Thyroid gland (tissue), 4 donors: ENCODE data around the gene MYB.

ENCODE experiments used
- CTCF ChIP-seq, 6 experiments: fragments of 200-600 bp in 3 of 6; fragments of 450-650 bp in 3 of 6; sonication (generic) in 3 of 6; IDR thresholded peaks; one replicate each; pipeline ENCODE4 v1.5.1; 2016 to 2019; ENCODE audit warnings: antibody characterized with exemption in 6 of 6, mild to moderate bottlenecking in 2 of 6, inconsistent platforms in 1 of 6, moderate library complexity in 1 of 6
- POLR2A ChIP-seq, 2 donors: fragments of 450-650 bp; IDR thresholded peaks; one replicate each; pipeline ENCODE4 v1.6.1; 2017; ENCODE audit warnings: antibody characterized with exemption in 2 of 2, mild to moderate bottlenecking in 2 of 2, moderate library complexity in 1 of 2

DNA sequence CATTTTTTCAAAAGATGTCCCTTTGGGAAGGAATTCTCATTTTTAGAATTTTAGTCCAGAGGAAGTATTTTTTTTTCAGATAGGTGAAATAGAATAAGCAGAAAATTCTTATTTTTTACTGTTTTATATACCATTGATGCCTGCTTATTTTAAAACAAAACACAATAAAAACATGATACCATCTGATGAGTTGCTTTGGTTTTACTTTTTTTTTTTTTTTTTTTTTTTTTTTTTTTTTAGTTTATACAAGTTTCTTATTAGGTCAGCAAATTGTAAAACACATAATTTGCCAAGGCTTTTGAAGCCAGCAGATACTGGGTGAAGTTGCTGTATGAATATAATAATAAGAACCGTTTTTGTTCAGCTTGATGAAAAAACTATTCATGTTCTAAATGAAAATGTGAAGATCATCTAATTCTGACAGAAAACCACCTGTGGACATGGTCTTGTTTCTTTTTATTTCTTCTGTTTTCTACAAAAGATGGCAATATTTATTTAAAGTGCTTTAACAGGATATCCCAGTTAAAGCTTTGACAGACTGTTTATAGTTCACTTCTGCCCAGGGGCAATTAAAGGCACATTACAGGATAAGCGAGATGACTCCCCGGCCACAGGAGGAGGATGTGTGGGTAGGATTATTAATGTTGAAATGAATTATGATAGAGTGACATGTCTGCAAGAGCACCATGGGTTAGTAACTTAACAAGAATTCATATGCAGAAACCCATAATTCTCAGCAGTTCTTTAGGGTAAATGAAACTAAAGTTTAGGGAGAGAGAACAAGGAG lies 31.1 kb downstream of the MYB start:
- TF ChIP-seq CTCF (IDR thresholded peaks at IDR 0.05) (no peak), POLR2A (IDR thresholded peaks at IDR 0.05) (no peak)
